Fibroblast of villous mesenchyme (primary cell): Measurements from ENCODE around the gene TMEM106A. TPM values are rescaled to one million over a fixed set of nuclear protein-coding genes. Genes with fewer than 3 reads are reported as not detected.

Experiments used
- DNase-seq: peaks from one replicate; pipeline ENCODE4 v3.0.0-alpha.2; 2010; ENCODE audit warnings: low read depth
- H3K4me3 ChIP-seq: 2 replicates; pipeline ENCODE4 v1.5.1; 2011; ENCODE audit warnings: low read depth, mild to moderate bottlenecking, low read length
- CTCF ChIP-seq: IDR thresholded peaks from 2 replicates; pipeline ENCODE4 v1.5.1; 2012; ENCODE audit warnings: low read depth, mild to moderate bottlenecking, low read length; ENCODE audit not compliant: insufficient read depth
- total RNA-seq: library from RNA; depleted of rRNA; stranded (reverse); fragments of >200 nt; gene quantifications from 2 replicates; pipeline ENCODE4 v1.2.3, GENCODE V29; 2012

The TMEM106A gene
- total RNA-seq, 1 donor, result 11.7 TPM

GRCh38 chr17:43216762-43217613 lies 5.3 kb downstream of the TMEM106A start:
- no peak for TF ChIP-seq CTCF
- no peak overlapping the region for H3K4me3 ChIP-seq
- no peak for DNase-seq

- H3K4me3 ChIP-seq, result no peak overlapping the region
- no peak for DNase-seq
- TF ChIP-seq CTCF, result no peak
Observed at GRCh38 chr17:43217614-43218087, 6.0 kb downstream of the TMEM106A start.

DNA sequence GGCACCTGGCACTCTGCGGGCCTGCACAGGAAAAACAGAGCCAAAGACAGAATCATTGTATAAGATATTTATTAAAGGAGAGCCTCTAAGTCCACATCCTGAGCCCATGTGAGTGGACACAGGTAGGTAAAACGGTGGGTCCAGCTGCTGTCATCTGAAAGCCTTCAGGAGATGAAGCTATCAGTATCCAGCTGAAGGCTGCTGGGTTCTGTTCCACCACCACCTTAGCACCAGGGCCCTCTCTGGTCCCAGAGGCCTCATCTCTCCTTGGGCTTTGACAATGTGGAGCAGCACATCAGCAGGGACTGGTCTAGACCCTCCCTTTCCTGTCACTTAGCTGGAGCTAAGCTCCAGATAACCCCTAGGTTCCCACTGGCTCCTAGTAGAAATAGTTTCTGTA lies 7.3 kb downstream of the TMEM106A start:
- no peak overlapping the region for H3K4me3 ChIP-seq
- DNase-seq, result no peak
- no peak for TF ChIP-seq CTCF

GRCh38 chr17:43219746-43220380 lies 8.2 kb downstream of the TMEM106A start:
- no peak for TF ChIP-seq CTCF
- no peak overlapping the region for H3K4me3 ChIP-seq
- DNase-seq, result no peak

- DNase-seq, result no peak
- no peak overlapping the region for H3K4me3 ChIP-seq
- TF ChIP-seq CTCF, result no peak
Observed at GRCh38 chr17:43220511-43221125, 8.9 kb downstream of the TMEM106A start.

DNA sequence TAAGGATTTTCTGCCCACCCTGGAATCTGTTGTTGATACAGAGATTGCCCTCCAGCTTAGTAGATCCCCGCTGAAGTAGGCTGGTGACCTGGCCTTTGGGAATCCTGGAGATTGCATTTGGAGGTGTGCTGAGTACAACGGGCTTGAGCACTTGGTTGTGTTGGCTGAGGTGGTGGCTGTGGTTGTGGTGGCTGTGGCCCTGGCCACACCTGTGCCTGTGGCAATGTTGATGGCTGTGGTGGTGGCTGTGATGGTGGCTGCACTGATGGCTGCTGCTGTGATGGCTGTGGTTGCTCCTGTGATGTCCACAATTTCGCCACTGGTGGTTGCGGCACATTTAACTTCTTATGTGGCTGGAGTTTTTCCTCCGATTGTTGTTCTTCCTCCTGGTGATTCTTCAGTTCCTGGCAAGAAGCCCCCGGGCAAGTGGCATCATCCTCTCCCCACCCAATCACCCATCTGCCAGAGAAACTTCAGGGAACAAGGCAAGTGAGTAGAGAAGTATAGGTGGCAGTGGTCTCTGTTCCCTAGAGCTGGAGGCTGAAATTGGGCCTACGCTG lies 12.6 kb downstream of the TMEM106A start:
- no peak for DNase-seq
- TF ChIP-seq CTCF, result no peak
- no peak overlapping the region for H3K4me3 ChIP-seq
